Right lobe of liver (tissue), 4 donors: ENCODE measurements around the gene PRDM7.

Experiments used
- CTCF ChIP-seq, 4 donors: fragments of 200-600 bp in 3 of 4; fragments of 450-650 bp in 1 of 4; IDR thresholded peaks; one replicate each; pipeline versions ENCODE4 v1.5.1 to v1.8.0; 2016 to 2022; ENCODE audit warnings: antibody characterized with exemption in 4 of 4, mild to moderate bottlenecking in 2 of 4
- POLR2A ChIP-seq: fragments of 450-650 bp; IDR thresholded peaks from one replicate; pipeline ENCODE4 v1.6.1; 2017; ENCODE audit warnings: antibody characterized with exemption, mild to moderate bottlenecking
- donor health status: DM: no; HTN: no; CAD: no.
- donor health status: DM: no; HTN: no; CAD: no.
- donor health status: DM: no; HTN: yes; CAD: no.

GRCh38 chr16:90055371-90055770 is 21.8 kb downstream of the PRDM7 start:
- TF ChIP-seq CTCF (IDR thresholded peaks at IDR 0.05) (no peak), POLR2A (no peak)
